Neuron (in vitro differentiated cells): ENCODE results near the gene AFDN.

Source experiments
- H2AFZ ChIP-seq: one replicate; pipeline ENCODE4 v1.6.1; 2013; ENCODE audit warnings: low read depth, mild to moderate bottlenecking, inconsistent platforms, low read length, moderate library complexity
- H3K27me3 ChIP-seq: one replicate; pipeline ENCODE4 v1.6.1; 2013; ENCODE audit warnings: low read length; ENCODE audit not compliant: insufficient read depth
- H3K36me3 ChIP-seq: one replicate; pipeline ENCODE4 v1.6.1; 2013; ENCODE audit warnings: low read length; ENCODE audit not compliant: insufficient read depth
- H3K4me1 ChIP-seq: one replicate; pipeline ENCODE4 v1.6.1; 2013; ENCODE audit warnings: low read length; ENCODE audit not compliant: insufficient read depth
- H3K4me3 ChIP-seq: 2 replicates; pipeline ENCODE4 v1.5.1; 2013; ENCODE audit warnings: mild to moderate bottlenecking, low read length, moderate library complexity
- H3K9me3 ChIP-seq: one replicate; pipeline ENCODE4 v1.6.1; 2013; ENCODE audit warnings: low read length

AFDN gene

DNA sequence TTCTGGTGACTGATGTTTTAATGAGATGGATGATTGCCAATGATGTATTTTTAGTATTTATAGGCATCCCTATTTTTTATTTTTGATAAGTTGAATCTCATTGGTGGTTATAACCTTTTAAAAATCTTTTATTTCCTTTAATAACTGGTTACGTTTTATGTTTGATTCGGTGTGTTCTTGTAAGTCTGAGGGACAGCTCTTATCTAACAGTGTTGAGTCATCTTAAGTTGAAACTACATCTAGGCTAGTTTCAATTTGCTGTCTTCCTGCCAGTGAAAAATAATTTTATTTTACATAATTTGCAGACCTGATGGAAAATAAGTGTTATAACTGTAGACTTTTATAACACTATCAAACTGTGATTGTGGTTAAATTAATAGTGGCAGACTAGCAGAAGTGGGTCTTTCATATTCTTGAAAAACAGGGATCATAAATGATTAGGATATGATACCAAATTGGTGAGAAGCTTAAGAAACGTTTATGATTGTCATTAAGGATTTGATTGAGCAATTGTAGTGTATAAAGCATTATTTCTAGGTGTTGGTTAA, 4.6 kb downstream of the AFDN start:
- Histone ChIP-seq H3K4me3 (no peak overlapping the region), H2AFZ (no peak overlapping the region), H3K9me3 (no peaks in the 10 kb centered on the region), H3K36me3 (no peaks in the 10 kb centered on the region), H3K4me1 (peaks cover 55% of the 10 kb centered on the region), H3K27me3 (no peaks in the 10 kb centered on the region)

DNA sequence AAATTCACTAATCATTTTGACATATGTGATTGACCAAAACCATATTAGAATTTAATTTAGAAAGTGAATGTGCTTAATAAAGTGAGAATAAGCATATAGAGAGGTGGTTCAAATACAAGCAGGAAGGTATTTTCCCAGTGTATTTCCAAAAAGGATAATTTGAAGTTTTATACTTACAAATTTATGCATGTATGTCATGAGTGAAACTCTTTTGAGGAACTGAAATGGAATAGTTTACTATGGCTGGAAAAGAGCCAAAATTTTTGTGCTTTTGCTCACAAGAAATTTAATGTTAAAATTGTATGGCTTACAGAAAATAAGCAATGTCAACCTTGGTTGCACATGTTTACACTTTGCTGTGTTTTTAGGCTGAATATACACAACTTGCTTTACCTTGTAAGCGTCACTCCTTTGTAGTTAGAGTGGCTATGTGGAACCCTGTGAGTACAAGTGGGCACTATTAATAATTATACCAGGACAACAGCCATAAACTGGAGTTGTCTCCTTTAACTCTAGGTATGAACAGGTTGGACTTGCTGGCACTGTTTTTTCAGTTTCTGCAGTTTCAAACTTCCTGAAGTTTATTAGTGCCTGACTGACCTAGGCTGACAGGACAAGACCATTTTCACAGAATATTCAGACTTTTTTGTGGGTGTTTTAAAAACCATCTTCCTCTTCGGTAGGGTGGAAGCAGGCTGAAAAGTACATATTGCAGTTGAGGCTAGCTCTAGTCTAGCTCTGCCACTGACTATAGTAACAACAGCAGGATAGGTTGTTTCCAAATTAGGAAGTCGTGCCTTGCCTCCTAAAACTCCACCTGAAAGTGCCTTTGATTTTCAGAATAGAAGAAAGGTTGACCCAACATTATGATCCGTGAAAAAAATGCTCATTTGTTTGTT, 6.0 kb downstream of the AFDN start:
- no peaks in the 10 kb centered on the region for H3K36me3 ChIP-seq
- no peaks in the 10 kb centered on the region for H3K27me3 ChIP-seq
- peaks cover 63% of the 10 kb centered on the region for H3K4me1 ChIP-seq
- no peak overlapping the region for H2AFZ ChIP-seq
- H3K9me3 ChIP-seq: no peaks in the 10 kb centered on the region
- H3K4me3 ChIP-seq: no peak overlapping the region

DNA sequence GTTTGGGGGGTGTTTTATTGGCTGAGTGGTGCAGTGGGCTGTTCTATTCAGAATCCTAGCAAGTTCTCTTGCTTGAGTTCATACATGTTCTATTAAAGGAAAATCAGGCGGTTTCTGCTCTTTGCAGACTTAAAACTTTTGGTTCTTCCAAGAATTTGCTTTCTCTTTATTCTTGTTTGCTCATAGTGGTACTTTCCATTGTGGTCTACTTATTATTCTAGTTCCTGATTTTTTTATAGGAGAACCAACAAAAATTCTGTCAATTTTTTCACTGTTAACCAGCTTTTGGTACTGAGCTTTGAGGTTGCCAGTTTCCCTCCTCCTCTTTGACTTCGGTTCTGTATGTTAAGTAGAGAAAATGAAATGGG, 6.7 kb downstream of the AFDN start:
- H3K4me3 ChIP-seq: no peak overlapping the region
- H3K4me1 ChIP-seq: peaks cover 62% of the 10 kb centered on the region
- no peaks in the 10 kb centered on the region for H3K27me3 ChIP-seq
- no peaks in the 10 kb centered on the region for H3K9me3 ChIP-seq
- no peak overlapping the region for H2AFZ ChIP-seq
- no peaks in the 10 kb centered on the region for H3K36me3 ChIP-seq

GRCh38 chr6:167835260-167835659, 8.5 kb downstream of the AFDN start:
- H3K4me1 ChIP-seq: peaks cover 55% of the 10 kb centered on the region
- H3K9me3 ChIP-seq: no peaks in the 10 kb centered on the region
- H3K27me3 ChIP-seq: no peaks in the 10 kb centered on the region
- no peaks in the 10 kb centered on the region for H3K36me3 ChIP-seq
- no peak overlapping the region for H2AFZ ChIP-seq
- no peak overlapping the region for H3K4me3 ChIP-seq

- Histone ChIP-seq H3K27me3 (no peaks in the 10 kb centered on the region), H2AFZ (no peak overlapping the region), H3K4me1 (peaks cover 56% of the 10 kb centered on the region), H3K9me3 (no peaks in the 10 kb centered on the region), H3K4me3 (no peak overlapping the region), H3K36me3 (no peaks in the 10 kb centered on the region)
Observed at GRCh38 chr6:167836721-167837120, 10.0 kb downstream of the AFDN start.

DNA sequence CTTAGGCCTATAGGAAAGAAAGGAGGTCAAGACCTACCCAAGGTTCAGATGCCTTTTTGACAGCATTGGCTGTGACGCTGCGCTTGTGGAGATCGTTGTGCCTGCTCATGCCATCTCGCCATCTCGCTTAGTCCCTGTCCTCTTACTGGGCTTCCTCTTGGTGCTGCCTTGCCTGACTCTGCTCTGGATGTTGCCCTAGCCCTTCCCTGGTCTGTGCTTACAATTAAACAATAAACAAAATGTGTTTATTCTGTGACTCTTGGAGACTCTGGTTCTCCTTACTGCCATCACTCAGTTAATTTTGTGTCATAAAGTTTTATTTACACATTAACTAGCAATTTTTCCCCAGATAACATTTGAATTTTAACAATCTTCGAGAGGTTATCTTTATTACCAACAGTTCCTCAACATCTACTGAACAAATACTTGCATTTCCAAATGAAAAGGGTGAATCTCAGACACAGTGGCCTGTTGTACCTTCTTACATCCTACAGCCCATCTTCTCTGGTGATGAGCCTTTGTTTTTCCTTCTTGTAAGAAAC, 11.6 kb downstream of the AFDN start:
- Histone ChIP-seq H3K4me1 (peaks cover 45% of the 10 kb centered on the region), H3K27me3 (no peaks in the 10 kb centered on the region), H3K4me3 (no peak overlapping the region), H3K36me3 (no peaks in the 10 kb centered on the region), H3K9me3 (no peaks in the 10 kb centered on the region), H2AFZ (no peak overlapping the region)

GRCh38 chr6:167839343-167839742, 12.6 kb downstream of the AFDN start:
- peaks cover 38% of the 10 kb centered on the region for H3K4me1 ChIP-seq
- no peak overlapping the region for H2AFZ ChIP-seq
- no peaks in the 10 kb centered on the region for H3K36me3 ChIP-seq
- no peaks in the 10 kb centered on the region for H3K9me3 ChIP-seq
- H3K4me3 ChIP-seq: no peak overlapping the region
- H3K27me3 ChIP-seq: no peaks in the 10 kb centered on the region

DNA sequence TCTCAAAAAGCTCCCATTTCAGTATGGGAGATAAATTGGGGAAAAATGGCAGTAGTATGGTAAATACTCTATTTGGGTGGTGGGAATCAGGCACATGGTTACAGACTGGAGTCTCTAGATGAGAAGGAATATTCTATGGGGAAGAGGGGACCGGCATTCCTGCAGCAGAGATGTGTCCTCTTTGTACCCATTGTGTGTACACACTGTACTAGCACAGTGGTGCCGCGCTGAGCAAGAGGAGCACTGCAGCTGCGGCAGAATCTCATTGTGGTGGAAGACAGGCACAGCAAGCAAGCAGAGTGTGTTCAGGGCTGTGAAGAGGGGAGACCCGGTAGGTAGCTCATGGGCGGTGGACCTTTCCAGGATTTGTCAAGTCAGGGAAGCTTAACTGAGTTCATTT, 13.0 kb downstream of the AFDN start:
- no peaks in the 10 kb centered on the region for H3K9me3 ChIP-seq
- H3K27me3 ChIP-seq: no peaks in the 10 kb centered on the region
- no peak overlapping the region for H3K4me3 ChIP-seq
- H3K36me3 ChIP-seq: no peaks in the 10 kb centered on the region
- H2AFZ ChIP-seq: no peak overlapping the region
- peaks cover 37% of the 10 kb centered on the region for H3K4me1 ChIP-seq

- Histone ChIP-seq H3K36me3 (no peaks in the 10 kb centered on the region), H3K4me1 (peaks cover 33% of the 10 kb centered on the region), H3K9me3 (no peaks in the 10 kb centered on the region), H2AFZ (no peak overlapping the region), H3K4me3 (no peak overlapping the region), H3K27me3 (no peaks in the 10 kb centered on the region)
Observed at GRCh38 chr6:167840160-167840525, 13.4 kb downstream of the AFDN start.

DNA sequence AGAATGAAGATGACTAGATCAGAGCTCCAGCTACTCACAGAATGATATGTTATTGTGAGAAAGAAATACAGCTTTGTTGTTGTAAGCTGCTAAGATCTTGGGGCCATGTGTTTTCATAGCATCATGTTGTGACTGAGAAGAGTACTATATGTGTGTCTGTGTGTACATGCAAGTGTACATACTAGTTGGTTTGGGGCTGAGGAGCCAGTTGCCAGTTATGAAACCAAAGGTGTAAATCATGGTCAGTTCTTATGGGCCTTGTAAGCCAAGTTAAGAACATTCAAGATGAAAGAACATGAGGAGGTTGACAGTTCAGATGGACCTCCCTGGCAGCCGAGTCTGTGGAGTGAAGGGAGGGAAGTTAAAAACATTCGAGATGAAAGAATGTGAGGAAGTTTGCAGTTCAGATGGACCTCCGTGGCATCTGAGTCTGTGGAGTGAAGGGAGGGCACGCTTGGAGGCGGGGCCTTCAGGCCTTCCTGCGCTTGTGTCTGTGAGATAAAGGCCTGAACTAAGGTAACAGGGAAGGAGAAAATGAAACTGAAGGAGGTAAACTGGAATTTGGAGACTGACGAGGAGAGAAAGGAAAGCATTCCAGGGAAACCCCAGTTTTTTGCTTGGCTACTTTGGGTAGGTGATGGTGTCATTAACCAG, 13.9 kb downstream of the AFDN start:
- H2AFZ ChIP-seq: no peak overlapping the region
- no peaks in the 10 kb centered on the region for H3K9me3 ChIP-seq
- no peak overlapping the region for H3K4me3 ChIP-seq
- no peaks in the 10 kb centered on the region for H3K27me3 ChIP-seq
- peaks cover 28% of the 10 kb centered on the region for H3K4me1 ChIP-seq
- no peaks in the 10 kb centered on the region for H3K36me3 ChIP-seq

DNA sequence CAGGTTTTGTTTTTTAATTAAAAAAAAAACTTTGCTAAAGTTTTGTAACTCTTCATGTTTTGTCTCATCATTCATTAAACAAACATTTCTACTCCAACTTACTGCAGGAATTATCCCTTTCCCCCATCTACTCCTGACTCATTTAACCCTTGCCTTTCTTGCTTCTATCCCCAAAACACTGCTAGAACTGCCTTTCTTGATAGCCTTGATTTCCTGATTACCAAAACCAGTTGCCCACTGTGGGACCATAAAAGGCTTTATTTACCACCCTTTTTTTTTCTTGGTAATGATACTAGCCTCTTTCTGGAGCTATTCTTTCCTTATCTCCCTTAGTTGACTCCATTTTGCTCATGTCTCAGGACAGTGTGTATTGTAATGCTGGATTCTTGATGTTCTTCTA, 15.3 kb downstream of the AFDN start:
- no peaks in the 10 kb centered on the region for H3K9me3 ChIP-seq
- H3K4me3 ChIP-seq: no peak overlapping the region
- H3K27me3 ChIP-seq: no peaks in the 10 kb centered on the region
- H3K36me3 ChIP-seq: no peaks in the 10 kb centered on the region
- peaks cover 17% of the 10 kb centered on the region for H3K4me1 ChIP-seq
- H2AFZ ChIP-seq: no peak overlapping the region

DNA sequence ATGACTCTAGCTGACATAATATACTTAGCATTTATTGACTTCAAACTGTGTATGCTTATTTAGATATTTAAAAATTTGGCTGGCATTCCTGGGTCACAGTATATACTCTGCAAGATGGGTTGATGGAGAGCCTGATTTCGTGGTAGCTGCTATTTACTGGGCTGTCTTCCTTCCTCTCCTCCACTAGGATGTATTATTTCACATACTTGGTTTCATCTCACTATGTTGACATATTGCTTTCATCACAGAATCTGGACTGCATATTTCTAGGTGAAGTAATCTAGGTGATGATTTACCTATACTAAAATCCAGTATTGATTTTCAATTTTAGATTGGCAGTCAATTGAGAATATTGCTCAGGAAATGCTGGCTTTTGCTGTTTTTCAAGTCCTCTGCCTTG, 15.7 kb downstream of the AFDN start:
- Histone ChIP-seq H3K4me3 (no peak overlapping the region), H3K4me1 (peaks cover 14% of the 10 kb centered on the region), H3K9me3 (no peaks in the 10 kb centered on the region), H3K36me3 (no peaks in the 10 kb centered on the region), H3K27me3 (no peaks in the 10 kb centered on the region), H2AFZ (no peak overlapping the region)

GRCh38 chr6:167843023-167843422, 16.3 kb downstream of the AFDN start:
- Histone ChIP-seq H3K27me3 (no peaks in the 10 kb centered on the region), H2AFZ (no peak overlapping the region), H3K4me1 (peaks cover 13% of the 10 kb centered on the region), H3K36me3 (no peaks in the 10 kb centered on the region), H3K9me3 (no peaks in the 10 kb centered on the region), H3K4me3 (no peak overlapping the region)
